ENCODE measurements around the gene MTM1.

Gene MTM1

DNA sequence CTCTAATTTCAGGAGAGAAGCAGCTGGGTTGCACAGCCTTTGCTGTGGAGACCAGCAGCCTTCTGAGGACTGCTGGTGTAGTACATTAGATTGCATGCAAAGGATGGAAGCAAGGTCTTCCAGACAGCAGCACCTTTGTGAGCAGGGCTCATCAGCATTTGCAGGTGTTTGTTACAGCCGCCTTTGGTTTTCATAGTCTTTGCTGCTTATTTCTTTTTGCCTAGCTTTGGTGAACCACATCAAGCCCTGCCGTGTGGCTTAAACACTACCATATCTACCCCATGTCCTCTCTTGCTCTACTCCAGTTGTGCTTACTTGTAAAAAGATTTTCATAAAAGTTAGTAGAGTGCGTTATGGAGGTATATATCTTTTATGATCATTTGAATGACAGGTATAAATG, 57.5 kb downstream of the MTM1 start:
- H3K4me3 ChIP-seq (ENCODE audit: low read length): no peak overlapping the region
- no peaks in the 10 kb centered on the region for H3K9me3 ChIP-seq (ENCODE audit: control insufficient read depth, insufficient read depth, low read length)
- no peaks in the 10 kb centered on the region for H3K27me3 ChIP-seq (ENCODE audit: control insufficient read depth, insufficient read depth, low read length)
- H3K4me1 ChIP-seq (ENCODE audit: control insufficient read depth, insufficient read depth, low read length): no peaks in the 10 kb centered on the region
- WGBS (ENCODE audit: insufficient coverage, insufficient read length): no CpG with 5 or more reads among the region's 3 CpGs
- no peak for DNase-seq (ENCODE audit: low read depth, low spot score)
- H3K27ac ChIP-seq (ENCODE audit: low read length): no peak overlapping the region
- H3K36me3 ChIP-seq (ENCODE audit: control insufficient read depth, insufficient read depth, low read length): no peaks in the 10 kb centered on the region; the same call in 1 of the 2 replicates

DNA sequence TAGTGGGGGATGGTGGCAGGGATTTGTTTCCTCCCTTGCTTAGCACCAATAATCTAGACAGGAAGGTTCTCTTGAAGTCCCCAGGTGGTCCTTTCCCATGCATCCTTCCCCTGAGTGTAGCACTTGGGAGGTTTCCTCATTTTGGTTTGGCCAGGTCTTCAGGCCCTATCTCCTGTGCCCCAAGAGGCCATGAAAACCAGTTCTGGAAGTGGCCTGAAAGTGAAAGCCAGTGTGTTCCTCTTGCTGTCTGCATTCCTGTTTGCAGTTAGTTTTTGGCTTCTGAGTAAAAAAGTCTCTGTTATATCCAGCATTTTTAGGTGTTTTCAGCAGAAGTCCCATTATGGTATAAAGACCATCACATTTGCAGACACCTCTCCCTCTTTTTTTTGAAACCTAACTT, 59.5 kb downstream of the MTM1 start:
- no peak overlapping the region for H3K27ac ChIP-seq (ENCODE audit: low read length)
- H3K4me3 ChIP-seq (ENCODE audit: low read length): no peak overlapping the region
- no peaks in the 10 kb centered on the region for H3K4me1 ChIP-seq (ENCODE audit: control insufficient read depth, insufficient read depth, low read length)
- no peaks in the 10 kb centered on the region; the same call in 1 of the 2 replicates for H3K36me3 ChIP-seq (ENCODE audit: control insufficient read depth, insufficient read depth, low read length)
- DNase-seq (ENCODE audit: low read depth, low spot score): no peak
- H3K27me3 ChIP-seq (ENCODE audit: control insufficient read depth, insufficient read depth, low read length): no peaks in the 10 kb centered on the region
- H3K9me3 ChIP-seq (ENCODE audit: control insufficient read depth, insufficient read depth, low read length): no peaks in the 10 kb centered on the region

DNA sequence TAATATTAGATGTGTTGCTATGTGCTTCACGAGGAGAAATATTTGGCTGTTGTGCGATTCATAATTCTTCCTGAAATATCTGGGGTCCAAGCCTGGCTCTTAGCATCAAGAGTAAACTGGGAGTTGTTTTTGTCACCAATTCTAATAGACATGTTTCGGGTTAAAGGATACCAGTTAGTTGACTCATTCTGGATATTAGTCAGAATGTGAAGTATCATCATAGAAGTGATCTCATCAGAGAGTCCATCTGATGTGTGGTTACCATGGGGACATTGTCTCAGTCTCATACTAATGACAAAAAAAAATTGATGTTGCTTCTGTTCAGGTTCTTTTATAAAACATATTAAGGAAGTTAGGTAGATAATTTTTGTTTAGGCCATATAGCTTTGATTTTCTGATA, 67.5 kb downstream of the MTM1 start:
- Histone ChIP-seq H3K9me3 (ENCODE audit: control insufficient read depth, insufficient read depth, low read length) (no peaks in the 10 kb centered on the region), H3K4me1 (ENCODE audit: control insufficient read depth, insufficient read depth, low read length) (no peaks in the 10 kb centered on the region), H3K27me3 (ENCODE audit: control insufficient read depth, insufficient read depth, low read length) (no peaks in the 10 kb centered on the region), H3K4me3 (ENCODE audit: low read length) (no peak overlapping the region), H3K36me3 (ENCODE audit: control insufficient read depth, insufficient read depth, low read length) (no peaks in the 10 kb centered on the region), H3K27ac (ENCODE audit: low read length) (no peak overlapping the region)
- no CpG with 5 or more reads among the region's 3 CpGs for whole genome bisulfite sequencing (ENCODE audit: insufficient coverage, insufficient read length)
- DNase-seq (ENCODE audit: low read depth, low spot score): no peak

DNA sequence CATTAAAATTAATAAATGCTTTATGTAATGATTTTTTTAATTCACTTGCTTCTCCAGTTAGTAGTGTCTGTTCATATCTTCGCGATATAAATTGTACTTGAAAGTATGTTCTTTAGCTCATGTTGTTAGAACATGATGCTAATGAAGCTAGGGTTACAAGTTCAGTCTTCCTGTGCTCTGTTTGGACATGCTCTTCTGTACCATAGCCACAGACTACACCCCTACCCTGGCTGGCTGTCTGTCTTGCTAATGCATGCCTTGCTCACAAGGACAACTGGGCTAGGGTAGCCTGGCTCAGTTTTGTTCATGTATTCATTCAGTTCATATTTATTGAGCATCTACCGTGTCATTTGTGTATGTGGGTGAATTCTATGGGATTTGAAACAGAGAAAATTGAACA, 74.0 kb downstream of the MTM1 start:
- Histone ChIP-seq H3K27me3 (ENCODE audit: control insufficient read depth, insufficient read depth, low read length) (no peaks in the 10 kb centered on the region), H3K4me1 (ENCODE audit: control insufficient read depth, insufficient read depth, low read length) (no peaks in the 10 kb centered on the region), H3K9me3 (ENCODE audit: control insufficient read depth, insufficient read depth, low read length) (no peaks in the 10 kb centered on the region), H3K27ac (ENCODE audit: low read length) (no peak overlapping the region), H3K4me3 (ENCODE audit: low read length) (no peak overlapping the region), H3K36me3 (ENCODE audit: control insufficient read depth, insufficient read depth, low read length) (no peaks in the 10 kb centered on the region)
- DNase-seq (ENCODE audit: low read depth, low spot score): no peak
- WGBS (ENCODE audit: insufficient coverage, insufficient read length): no CpG with 5 or more reads among the region's 3 CpGs

DNA sequence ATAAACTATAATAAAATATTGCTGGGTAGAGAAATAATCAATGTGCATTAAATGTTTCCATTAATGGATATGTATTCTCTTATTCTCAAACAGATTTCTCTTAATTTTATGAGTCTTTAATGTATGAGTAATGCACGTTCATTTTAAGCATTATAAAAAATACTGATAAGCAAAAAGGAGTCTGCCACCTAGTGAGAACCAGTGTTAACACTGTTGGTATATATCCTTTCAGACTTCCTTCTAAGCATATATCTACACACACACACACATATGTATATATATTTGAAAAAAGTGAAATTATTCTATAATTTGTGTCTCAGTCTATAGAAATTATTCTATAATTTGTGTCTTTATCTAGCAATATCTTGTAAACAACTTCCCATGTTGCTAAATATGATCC, 74.8 kb downstream of the MTM1 start:
- Histone ChIP-seq H3K27ac (ENCODE audit: low read length) (no peak overlapping the region), H3K36me3 (ENCODE audit: control insufficient read depth, insufficient read depth, low read length) (no peaks in the 10 kb centered on the region), H3K27me3 (ENCODE audit: control insufficient read depth, insufficient read depth, low read length) (no peaks in the 10 kb centered on the region), H3K9me3 (ENCODE audit: control insufficient read depth, insufficient read depth, low read length) (no peaks in the 10 kb centered on the region), H3K4me3 (ENCODE audit: low read length) (no peak overlapping the region), H3K4me1 (ENCODE audit: control insufficient read depth, insufficient read depth, low read length) (no peaks in the 10 kb centered on the region)
- no peak for DNase-seq (ENCODE audit: low read depth, low spot score)
- no CpG with 5 or more reads among the region's 1 CpG for WGBS (ENCODE audit: insufficient coverage, insufficient read length)

DNA sequence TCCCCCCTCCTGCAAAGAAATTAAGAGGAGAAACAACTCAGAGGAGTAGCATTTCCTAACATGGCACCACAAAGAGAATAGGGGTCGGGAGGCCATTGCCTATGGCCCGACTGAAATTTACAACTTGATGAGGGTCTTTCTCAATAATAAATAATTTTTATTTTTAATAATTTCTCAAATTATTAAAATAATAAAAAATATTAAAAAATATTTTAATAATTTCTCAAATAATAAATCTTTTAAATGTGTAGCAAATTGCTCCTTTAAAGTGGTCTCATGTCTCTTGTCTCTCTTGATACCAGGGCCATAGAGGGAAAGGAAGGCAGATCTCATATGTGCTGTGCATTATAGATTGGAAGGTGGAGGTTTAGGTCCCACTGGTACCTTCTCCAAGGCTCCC, 75.5 kb downstream of the MTM1 start:
- Histone ChIP-seq H3K27ac (ENCODE audit: low read length) (no peak overlapping the region), H3K36me3 (ENCODE audit: control insufficient read depth, insufficient read depth, low read length) (no peaks in the 10 kb centered on the region), H3K4me3 (ENCODE audit: low read length) (no peak overlapping the region), H3K27me3 (ENCODE audit: control insufficient read depth, insufficient read depth, low read length) (no peaks in the 10 kb centered on the region), H3K9me3 (ENCODE audit: control insufficient read depth, insufficient read depth, low read length) (no peaks in the 10 kb centered on the region), H3K4me1 (ENCODE audit: control insufficient read depth, insufficient read depth, low read length) (no peaks in the 10 kb centered on the region)
- WGBS (ENCODE audit: insufficient coverage, insufficient read length): no CpG with 5 or more reads among the region's 2 CpGs
- DNase-seq (ENCODE audit: low read depth, low spot score): no peak

DNA sequence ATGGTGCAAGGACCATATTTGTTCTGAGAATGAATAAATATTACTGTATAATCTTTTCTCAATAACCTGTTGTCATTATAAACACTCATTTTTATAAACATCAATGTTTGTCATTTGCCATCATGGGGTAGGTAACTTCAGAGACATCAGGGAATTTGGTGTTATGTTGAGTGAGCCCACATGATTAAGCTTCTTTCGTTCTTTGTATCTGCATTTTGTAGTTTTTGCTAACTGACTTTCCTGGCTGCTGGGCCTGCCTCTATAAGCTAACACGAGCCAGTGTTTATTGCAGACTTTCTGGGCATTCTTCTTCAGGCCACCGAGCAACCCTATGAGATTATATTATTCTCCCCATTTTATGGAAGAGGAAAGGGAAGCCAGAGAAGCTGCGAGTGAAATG, 76.0 kb downstream of the MTM1 start:
- no peak for DNase-seq (ENCODE audit: low read depth, low spot score)
- WGBS (ENCODE audit: insufficient coverage, insufficient read length): no CpG with 5 or more reads among the region's 4 CpGs

DNA sequence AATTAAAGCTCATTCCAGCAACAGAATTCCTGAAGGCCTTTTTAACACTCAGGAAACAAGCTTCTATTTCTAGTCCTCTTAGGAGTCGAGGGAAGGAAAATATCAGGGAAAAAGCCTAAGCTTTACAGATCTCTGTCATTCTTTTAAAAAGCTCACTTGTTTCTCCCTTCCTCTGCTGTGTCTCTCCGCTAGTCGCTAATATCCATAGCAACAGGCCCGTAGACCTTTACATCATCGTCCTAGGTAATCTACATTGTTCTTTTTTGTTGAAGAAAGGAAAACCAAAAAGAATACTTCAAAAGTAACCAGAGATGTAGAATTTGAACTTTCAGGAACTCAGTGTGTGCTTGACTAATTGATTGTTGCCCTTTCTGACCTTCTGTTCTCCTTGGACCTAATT, 78.9 kb downstream of the MTM1 start:
- no peaks in the 10 kb centered on the region for H3K4me1 ChIP-seq (ENCODE audit: control insufficient read depth, insufficient read depth, low read length)
- H3K36me3 ChIP-seq (ENCODE audit: control insufficient read depth, insufficient read depth, low read length): no peaks in the 10 kb centered on the region
- H3K27me3 ChIP-seq (ENCODE audit: control insufficient read depth, insufficient read depth, low read length): no peaks in the 10 kb centered on the region
- no peak overlapping the region for H3K4me3 ChIP-seq (ENCODE audit: low read length)
- no peaks in the 10 kb centered on the region for H3K9me3 ChIP-seq (ENCODE audit: control insufficient read depth, insufficient read depth, low read length)
- no CpG with 5 or more reads among the region's 5 CpGs for WGBS (ENCODE audit: insufficient coverage, insufficient read length)
- H3K27ac ChIP-seq (ENCODE audit: low read length): no peak overlapping the region
- no peak for DNase-seq (ENCODE audit: low read depth, low spot score)

More for the DNA sequence above, 76.0 kb downstream of the MTM1 start:
- Histone ChIP-seq H3K27me3 (ENCODE audit: control insufficient read depth, insufficient read depth, low read length) (no peaks in the 10 kb centered on the region), H3K9me3 (ENCODE audit: control insufficient read depth, insufficient read depth, low read length) (no peaks in the 10 kb centered on the region), H3K4me3 (ENCODE audit: low read length) (no peak overlapping the region), H3K27ac (ENCODE audit: low read length) (no peak overlapping the region), H3K36me3 (ENCODE audit: control insufficient read depth, insufficient read depth, low read length) (no peaks in the 10 kb centered on the region), H3K4me1 (ENCODE audit: control insufficient read depth, insufficient read depth, low read length) (no peaks in the 10 kb centered on the region)

DNA sequence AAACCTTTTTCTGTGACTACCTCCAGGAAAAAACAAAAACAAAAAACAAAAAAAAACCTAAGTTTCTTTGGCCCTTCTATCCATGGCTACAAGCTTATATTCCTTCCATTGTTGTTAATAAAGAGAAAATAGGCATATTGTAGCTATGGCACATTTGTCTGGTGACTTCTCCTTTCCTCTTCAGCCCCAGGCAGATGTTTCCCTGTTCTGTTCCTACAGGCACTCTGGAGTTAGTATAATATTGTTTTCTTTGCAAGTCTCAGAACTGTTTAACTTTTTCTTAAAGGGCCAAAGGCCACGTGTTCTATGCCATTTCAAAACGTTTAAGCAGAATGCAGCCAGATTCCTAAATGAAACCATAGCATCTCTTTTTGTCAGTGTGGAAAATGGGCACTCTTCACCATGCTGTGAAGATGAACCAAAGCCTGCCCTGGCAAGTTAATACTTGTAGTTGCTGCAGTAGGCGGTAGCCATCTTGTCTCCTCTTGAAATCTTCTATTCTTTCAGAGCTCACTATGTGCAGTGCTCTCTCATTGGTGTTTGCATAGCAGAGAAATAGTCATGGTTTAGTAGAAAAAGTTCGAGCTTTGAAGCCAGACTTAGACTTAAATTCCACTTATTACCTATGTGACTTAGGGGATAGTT, 80.0 kb downstream of the MTM1 start:
- Histone ChIP-seq H3K27ac (ENCODE audit: low read length) (no peak overlapping the region), H3K36me3 (ENCODE audit: control insufficient read depth, insufficient read depth, low read length) (no peaks in the 10 kb centered on the region), H3K4me1 (ENCODE audit: control insufficient read depth, insufficient read depth, low read length) (no peaks in the 10 kb centered on the region), H3K4me3 (ENCODE audit: low read length) (no peak overlapping the region), H3K9me3 (ENCODE audit: control insufficient read depth, insufficient read depth, low read length) (no peaks in the 10 kb centered on the region), H3K27me3 (ENCODE audit: control insufficient read depth, insufficient read depth, low read length) (no peaks in the 10 kb centered on the region)
- no peak for DNase-seq (ENCODE audit: low read depth, low spot score)
- WGBS (ENCODE audit: insufficient coverage, insufficient read length): no CpG with 5 or more reads among the region's 4 CpGs

DNA sequence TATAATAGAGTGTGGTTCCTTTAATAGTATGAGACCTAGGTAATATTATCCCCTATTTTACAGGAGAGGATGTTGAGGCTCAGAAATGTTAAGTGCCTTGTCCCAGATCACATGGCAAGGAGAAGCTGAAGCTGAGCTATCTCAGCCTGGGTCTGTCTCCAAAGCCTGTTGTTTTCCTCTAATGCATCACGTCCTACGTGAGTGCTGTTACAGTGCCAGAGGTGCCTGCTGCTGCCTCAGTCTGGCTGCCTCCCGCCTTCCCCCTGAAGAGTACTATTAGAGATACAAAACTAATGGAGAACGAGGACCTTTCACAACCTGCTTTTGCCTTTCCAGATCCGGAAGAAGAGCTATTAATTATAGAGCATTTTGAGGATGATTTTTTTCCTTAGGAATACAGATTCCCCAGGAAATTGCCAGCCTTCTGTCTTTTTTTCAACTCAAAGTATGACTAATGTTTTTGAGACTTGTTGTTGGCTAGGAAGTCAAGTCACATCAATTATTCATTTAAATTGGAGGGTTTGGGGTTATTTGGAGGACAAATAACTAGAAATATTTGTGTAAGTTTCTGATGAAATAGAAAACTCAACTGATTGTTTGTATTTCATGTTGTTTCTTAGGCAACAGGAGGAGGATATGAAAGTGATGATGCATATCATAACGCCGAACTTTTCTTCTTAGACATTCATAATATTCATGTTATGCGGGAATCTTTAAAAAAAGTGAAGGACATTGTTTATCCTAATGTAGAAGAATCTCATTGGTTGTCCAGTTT, 80.9 kb downstream of the MTM1 start:
- WGBS (ENCODE audit: insufficient coverage, insufficient read length): no CpG with 5 or more reads among the region's 8 CpGs
- no peak for DNase-seq (ENCODE audit: low read depth, low spot score)
- no peak overlapping the region for H3K27ac ChIP-seq (ENCODE audit: low read length)
- H3K4me3 ChIP-seq (ENCODE audit: low read length): no peak overlapping the region
- no peaks in the 10 kb centered on the region for H3K36me3 ChIP-seq (ENCODE audit: control insufficient read depth, insufficient read depth, low read length)
- H3K4me1 ChIP-seq (ENCODE audit: control insufficient read depth, insufficient read depth, low read length): no peaks in the 10 kb centered on the region
- no peaks in the 10 kb centered on the region for H3K9me3 ChIP-seq (ENCODE audit: control insufficient read depth, insufficient read depth, low read length)
- H3K27me3 ChIP-seq (ENCODE audit: control insufficient read depth, insufficient read depth, low read length): no peaks in the 10 kb centered on the region

DNA sequence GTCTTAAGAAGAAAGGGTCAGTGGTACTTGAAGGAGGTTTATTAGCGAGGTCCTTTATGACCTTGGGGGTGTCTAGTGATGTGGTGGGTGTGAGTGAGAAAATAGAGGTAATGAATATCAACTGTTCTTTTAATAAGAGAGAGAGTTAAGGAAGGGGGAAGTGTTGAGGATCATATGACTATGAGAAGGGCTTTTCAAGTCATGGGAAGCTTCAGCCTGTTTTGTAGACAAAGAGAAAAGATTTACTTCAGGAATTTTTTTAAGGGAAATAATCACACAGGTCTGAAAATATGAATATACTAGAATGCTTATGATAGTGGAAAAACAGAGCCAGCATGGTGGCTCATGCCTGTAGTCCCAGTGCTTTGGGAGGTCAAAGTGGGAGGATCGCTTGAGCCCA, 83.5 kb downstream of the MTM1 start:
- Histone ChIP-seq H3K27ac (ENCODE audit: low read length) (no peak overlapping the region), H3K4me1 (ENCODE audit: control insufficient read depth, insufficient read depth, low read length) (no peaks in the 10 kb centered on the region), H3K36me3 (ENCODE audit: control insufficient read depth, insufficient read depth, low read length) (no peaks in the 10 kb centered on the region), H3K9me3 (ENCODE audit: control insufficient read depth, insufficient read depth, low read length) (no peaks in the 10 kb centered on the region), H3K4me3 (ENCODE audit: low read length) (no peak overlapping the region), H3K27me3 (ENCODE audit: control insufficient read depth, insufficient read depth, low read length) (no peaks in the 10 kb centered on the region)
- no CpG with 5 or more reads among the region's 2 CpGs for WGBS (ENCODE audit: insufficient coverage, insufficient read length)
- no peak for DNase-seq (ENCODE audit: low read depth, low spot score)
